Nephron (organoid): ENCODE results near the gene ARHGAP10.
A peak's percentile ranks its signal among the peaks of the same experiment; 100 is the strongest.

ENCODE experiments used
- H3K27ac Mint-ChIP-seq, 3 experiments: 2 replicates each; pipeline ENCODE4 v1.8.0; 2020; ENCODE audit warnings: mixed read lengths in 3 of 3, mild to moderate bottlenecking in 2 of 3, moderate library complexity in 1 of 3
- H3K27me3 Mint-ChIP-seq: 2 replicates; pipeline ENCODE4 v1.8.0; 2021; ENCODE audit warnings: low read depth, mild to moderate bottlenecking, moderate library complexity, mixed read lengths
- H3K36me3 Mint-ChIP-seq: 2 replicates; pipeline ENCODE4 v1.8.0; 2020; ENCODE audit warnings: low read depth, mixed read lengths
- H3K4me1 Mint-ChIP-seq: 2 replicates; pipeline ENCODE4 v1.8.0; 2020; ENCODE audit warnings: mixed read lengths
- H3K4me3 Mint-ChIP-seq, 3 experiments: 2 replicates each; pipeline ENCODE4 v1.8.0; 2020; ENCODE audit warnings: mild to moderate bottlenecking in 3 of 3, mixed read lengths in 3 of 3, moderate library complexity in 2 of 3
- H3K9me3 Mint-ChIP-seq: 2 replicates; pipeline ENCODE4 v1.8.0; 2020; ENCODE audit warnings: mixed read lengths
- TF ChIP-seq, protein P1 (sequence below), 3 experiments: fragments of 200-600 bp; sonication (generic); IDR thresholded peaks; one replicate each; pipeline ENCODE4 v1.5.0; 2021; ENCODE audit warnings: antibody characterized with exemption in 3 of 3; ENCODE audit not compliant: unreplicated experiment in 3 of 3

ARHGAP10 gene

DNA sequence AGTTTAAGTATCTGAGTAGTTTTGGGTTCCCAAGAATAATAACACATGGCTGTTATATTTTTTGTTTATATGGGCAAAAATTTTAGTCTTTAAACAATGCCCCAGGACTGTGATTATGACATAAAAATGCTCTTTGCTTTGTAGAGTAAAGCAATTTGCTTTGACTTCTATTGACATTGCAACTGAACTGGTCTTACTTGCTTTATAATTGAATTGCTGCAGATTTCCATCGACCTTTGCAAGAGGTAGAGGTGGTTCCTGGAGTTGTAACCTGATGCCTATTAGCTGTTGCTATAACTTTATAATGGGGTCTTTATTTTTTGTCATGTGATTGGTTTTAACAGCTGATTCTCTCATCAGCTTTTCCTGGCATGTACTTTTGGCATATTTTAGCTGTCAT, 302.9 kb downstream of the ARHGAP10 start:
- H3K27me3 Mint-ChIP-seq = no peaks in the 10 kb centered on the region
- H3K4me1 Mint-ChIP-seq = peaks cover 32% of the 10 kb centered on the region
- H3K36me3 Mint-ChIP-seq = peaks cover 1% of the 10 kb centered on the region
- TF ChIP-seq, protein P1, sequence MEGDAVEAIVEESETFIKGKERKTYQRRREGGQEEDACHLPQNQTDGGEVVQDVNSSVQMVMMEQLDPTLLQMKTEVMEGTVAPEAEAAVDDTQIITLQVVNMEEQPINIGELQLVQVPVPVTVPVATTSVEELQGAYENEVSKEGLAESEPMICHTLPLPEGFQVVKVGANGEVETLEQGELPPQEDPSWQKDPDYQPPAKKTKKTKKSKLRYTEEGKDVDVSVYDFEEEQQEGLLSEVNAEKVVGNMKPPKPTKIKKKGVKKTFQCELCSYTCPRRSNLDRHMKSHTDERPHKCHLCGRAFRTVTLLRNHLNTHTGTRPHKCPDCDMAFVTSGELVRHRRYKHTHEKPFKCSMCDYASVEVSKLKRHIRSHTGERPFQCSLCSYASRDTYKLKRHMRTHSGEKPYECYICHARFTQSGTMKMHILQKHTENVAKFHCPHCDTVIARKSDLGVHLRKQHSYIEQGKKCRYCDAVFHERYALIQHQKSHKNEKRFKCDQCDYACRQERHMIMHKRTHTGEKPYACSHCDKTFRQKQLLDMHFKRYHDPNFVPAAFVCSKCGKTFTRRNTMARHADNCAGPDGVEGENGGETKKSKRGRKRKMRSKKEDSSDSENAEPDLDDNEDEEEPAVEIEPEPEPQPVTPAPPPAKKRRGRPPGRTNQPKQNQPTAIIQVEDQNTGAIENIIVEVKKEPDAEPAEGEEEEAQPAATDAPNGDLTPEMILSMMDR (IDR thresholded peaks at IDR 0.05; ENCODE audit: unreplicated experiment in 3 of 3) = no peak
- no peak overlapping the region for H3K4me3 Mint-ChIP-seq
- H3K9me3 Mint-ChIP-seq = no peaks in the 10 kb centered on the region
- H3K27ac Mint-ChIP-seq = peak overlapping the region in 2 of 3 experiments; percentile 37 to 76

DNA sequence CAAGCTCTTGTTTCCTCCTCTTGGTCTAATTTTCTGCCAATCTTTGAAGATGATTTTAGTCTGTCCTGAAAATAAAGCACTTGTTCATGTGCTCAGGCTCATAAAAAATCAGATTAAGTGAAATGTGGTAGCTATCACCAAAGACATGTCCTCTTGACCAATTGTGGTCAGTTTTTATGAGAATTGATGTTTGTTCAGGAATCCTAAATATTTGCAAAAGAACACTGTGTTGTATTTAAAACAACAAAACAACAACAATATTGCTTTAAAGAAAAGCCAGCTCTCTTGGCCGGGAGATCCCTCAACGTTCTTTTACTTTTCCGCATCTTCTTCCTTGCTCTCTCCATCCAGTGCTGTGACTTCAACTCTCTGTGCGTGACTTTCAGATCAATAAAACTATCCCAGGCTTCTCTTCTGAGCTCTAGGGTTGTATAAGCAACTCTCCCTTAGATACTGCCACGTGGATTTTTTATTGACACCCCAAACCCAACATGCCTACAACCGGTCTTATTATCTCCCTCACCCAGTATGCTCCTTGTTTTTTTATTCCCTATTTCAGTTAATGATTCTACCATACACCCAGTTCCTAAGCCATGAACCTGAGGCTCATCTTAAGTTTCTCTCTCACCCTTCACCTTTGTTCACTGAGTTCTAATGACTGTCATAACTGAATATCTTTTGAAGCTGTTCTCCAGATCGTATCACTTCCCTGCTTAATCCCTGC, 309.9 kb downstream of the ARHGAP10 start:
- Mint-ChIP-seq H3K9me3 (no peaks in the 10 kb centered on the region), H3K4me3 (no peak overlapping the region), H3K27me3 (no peaks in the 10 kb centered on the region), H3K4me1 (peaks cover 15% of the 10 kb centered on the region), H3K36me3 (peaks cover 3% of the 10 kb centered on the region), H3K27ac (no peak overlapping the region)
- TF ChIP-seq, protein P1 (IDR thresholded peaks at IDR 0.05; ENCODE audit: unreplicated experiment in 3 of 3) = no peak

DNA sequence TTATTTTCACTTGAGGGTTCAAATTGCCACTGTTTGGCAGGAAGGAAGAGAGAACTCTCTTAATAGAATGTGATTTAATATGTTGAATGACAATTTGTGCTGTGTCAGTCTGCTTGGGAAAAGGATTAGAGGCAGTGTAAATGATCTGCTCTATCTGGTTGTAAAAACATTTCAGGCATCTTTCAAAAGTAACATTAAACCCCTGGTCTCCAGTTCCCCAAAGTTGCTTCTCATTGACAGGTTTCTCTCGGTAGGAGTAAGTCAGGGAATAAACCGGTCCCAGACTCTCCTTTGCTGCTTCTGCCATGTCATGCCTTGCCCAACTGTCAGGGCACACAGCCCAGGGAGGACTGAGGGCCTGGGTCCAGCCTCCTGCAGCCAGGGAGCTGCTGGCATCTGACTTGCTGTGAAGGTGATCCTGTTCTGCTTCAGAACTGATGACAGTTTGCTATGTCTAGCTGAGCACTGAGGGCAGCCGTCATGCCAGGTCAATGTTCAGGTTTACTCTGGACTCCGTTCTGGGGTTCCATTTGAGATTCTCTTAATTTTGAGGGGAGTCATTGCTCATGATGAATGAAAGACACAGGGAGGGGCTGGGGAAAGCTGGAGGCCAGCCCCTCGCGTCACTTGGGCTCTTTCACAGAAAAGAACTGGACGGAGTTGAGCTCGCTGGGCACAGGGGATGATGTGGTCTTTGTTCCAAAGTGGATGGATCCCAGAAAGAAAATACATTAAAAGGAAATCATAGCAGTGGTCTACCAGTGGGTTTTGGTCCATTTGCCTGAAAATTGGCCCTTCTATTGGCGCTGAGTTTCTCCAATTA, 312.4 kb downstream of the ARHGAP10 start:
- H3K27me3 Mint-ChIP-seq = no peaks in the 10 kb centered on the region
- no peaks in the 10 kb centered on the region for H3K9me3 Mint-ChIP-seq
- peaks cover 3% of the 10 kb centered on the region for H3K36me3 Mint-ChIP-seq
- no peak overlapping the region for H3K4me3 Mint-ChIP-seq
- TF ChIP-seq, protein P1 (IDR thresholded peaks at IDR 0.05; ENCODE audit: unreplicated experiment in 3 of 3) = no peak
- H3K27ac Mint-ChIP-seq = peak overlapping the region in 1 of 3 experiments; percentile 37
- peaks cover 29% of the 10 kb centered on the region for H3K4me1 Mint-ChIP-seq

DNA sequence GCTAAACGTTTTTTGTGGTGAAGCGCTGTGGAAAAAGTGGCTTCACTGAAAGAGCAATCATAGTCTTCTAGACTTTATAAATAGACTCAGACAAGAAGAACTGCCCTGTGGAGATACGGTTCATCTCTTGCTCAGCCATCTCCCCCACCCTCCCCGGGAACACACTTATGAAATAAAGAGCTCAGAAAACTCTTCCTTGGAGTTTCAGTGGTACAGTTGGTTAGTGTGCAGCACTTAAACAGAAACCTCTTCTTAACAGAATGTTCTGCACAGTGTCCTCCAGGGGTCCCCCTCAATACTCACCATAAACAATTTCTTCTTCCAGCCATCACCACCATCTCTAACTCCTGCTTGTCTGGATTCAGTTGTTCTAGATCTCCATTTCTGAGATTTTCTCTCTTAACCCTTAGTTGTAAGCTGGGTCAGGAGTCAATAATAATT, 313.0 kb downstream of the ARHGAP10 start:
- Mint-ChIP-seq H3K9me3 (no peaks in the 10 kb centered on the region), H3K27ac (no peak overlapping the region), H3K4me3 (no peak overlapping the region), H3K36me3 (peaks cover 3% of the 10 kb centered on the region), H3K27me3 (no peaks in the 10 kb centered on the region), H3K4me1 (peaks cover 32% of the 10 kb centered on the region)
- TF ChIP-seq, protein P1 (IDR thresholded peaks at IDR 0.05; ENCODE audit: unreplicated experiment in 3 of 3) = peak in 2 of 3 experiments; percentile 22 to 31

DNA sequence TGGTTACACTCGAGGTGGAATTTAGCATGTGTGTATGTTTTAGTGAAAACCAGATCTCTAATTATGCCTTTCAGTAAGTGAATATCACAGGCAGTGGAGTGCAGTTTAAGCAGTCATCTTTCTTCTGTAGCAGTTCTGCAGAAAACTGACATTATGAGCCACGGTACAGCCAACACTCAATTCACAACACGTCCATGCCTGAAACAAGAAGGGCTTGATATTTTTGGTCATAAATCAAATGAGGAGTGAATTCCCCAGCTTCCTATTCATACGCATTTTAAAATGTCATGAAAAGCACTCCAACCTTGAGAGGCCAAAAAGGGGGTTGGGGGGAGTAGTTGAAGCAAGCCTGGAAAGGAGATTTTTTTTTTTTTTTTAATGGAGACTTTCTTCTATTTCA, 316.7 kb downstream of the ARHGAP10 start:
- TF ChIP-seq, protein P1 (IDR thresholded peaks at IDR 0.05; ENCODE audit: unreplicated experiment in 3 of 3) = no peak
- H3K4me3 Mint-ChIP-seq = no peak overlapping the region
- peaks cover 8% of the 10 kb centered on the region for H3K36me3 Mint-ChIP-seq
- H3K27me3 Mint-ChIP-seq = peaks cover 3% of the 10 kb centered on the region
- no peaks in the 10 kb centered on the region for H3K9me3 Mint-ChIP-seq
- H3K4me1 Mint-ChIP-seq = peaks cover 56% of the 10 kb centered on the region
- peak overlapping the region in 2 of 3 experiments; percentile 45 to 81 for H3K27ac Mint-ChIP-seq
